Naive thymus-derived CD4-positive, alpha-beta T cell (primary cell): ENCODE results near the gene DCDC2. TPM values are rescaled to one million over a fixed set of nuclear protein-coding genes. Genes with fewer than 3 reads are reported as not detected.
"Not testable (repeated sequence)": the region's sequence is repeated elsewhere in the genome, so short reads cannot be mapped to it uniquely, and the experiment has no call there.

Experiments
- ATAC-seq: fragments of 150-1000 bp; cut with Tn5 transposase; 2 replicates; pipeline ENCODE4 v1.10.0; 2021; ENCODE audit warnings: mild to moderate bottlenecking, moderate library complexity
- CTCF ChIA-PET: fragments of 350-600 bp; sonication (Branson Sonifier 250); formaldehyde crosslinking; loops from one replicate; lab custom pipeline; 2021; ENCODE audit warnings: antibody characterized with exemption; lab: Charles Lee
- POLR2A ChIA-PET: fragments of 350-600 bp; sonication (Branson Sonifier 250); formaldehyde crosslinking; loops from one replicate; lab custom pipeline; 2021; ENCODE audit warnings: antibody characterized with exemption, inconsistent platforms; lab: Charles Lee
- DNase-seq, 9 donors: peaks; one replicate each; pipeline versions ENCODE4 v3.0.0 to v3.0.0-alpha.2; 2020 to 2022; ENCODE audit warnings: mixed read lengths in 1 of 9
- H3K27ac ChIP-seq: one replicate; pipeline ENCODE4 v1.7.0; 2013; ENCODE audit warnings: mild to moderate bottlenecking, low read depth, low read length, moderate library complexity
- H3K27me3 ChIP-seq, 2 donors: one replicate each; pipeline ENCODE4 v1.7.0; 2013; ENCODE audit warnings: low read length in 2 of 2, mild to moderate bottlenecking in 2 of 2, moderate library complexity in 2 of 2; ENCODE audit not compliant: control insufficient read depth in 2 of 2, insufficient read depth in 2 of 2
- H3K36me3 ChIP-seq, 3 experiments: 1 replicate in 2 of 3; 2 replicates in 1 of 3; pipeline ENCODE4 v1.7.0; 2013; ENCODE audit warnings: low read length in 3 of 3, mild to moderate bottlenecking in 3 of 3, moderate library complexity in 1 of 3; ENCODE audit not compliant: insufficient read depth in 3 of 3, control insufficient read depth in 2 of 3
- H3K4me1 ChIP-seq, 2 donors: one replicate each; pipeline ENCODE4 v1.7.0; 2013; ENCODE audit warnings: low read length in 2 of 2, mild to moderate bottlenecking in 2 of 2, moderate library complexity in 1 of 2; ENCODE audit not compliant: control insufficient read depth in 2 of 2, insufficient read depth in 2 of 2
- H3K4me3 ChIP-seq: 2 replicates; pipeline ENCODE4 v1.7.0; 2013; ENCODE audit warnings: mild to moderate bottlenecking, low read length
- H3K9me3 ChIP-seq, 3 experiments: 1 replicate in 2 of 3; 2 replicates in 1 of 3; pipeline ENCODE4 v1.7.0; 2013; ENCODE audit warnings: low read length in 3 of 3; ENCODE audit not compliant: control insufficient read depth in 2 of 3
- H3K27ac Mint-ChIP-seq, 9 donors: one replicate each; pipeline ENCODE4 v1.8.0; 2020 to 2022; ENCODE audit warnings: mixed read lengths in 9 of 9, mild to moderate bottlenecking in 8 of 9, moderate library complexity in 5 of 9, inconsistent platforms in 2 of 9
- H3K27me3 Mint-ChIP-seq, 5 donors: one replicate each; pipeline ENCODE4 v1.8.0; 2021 to 2022; ENCODE audit warnings: mixed read lengths in 5 of 5, mild to moderate bottlenecking in 1 of 5
- H3K36me3 Mint-ChIP-seq, 5 donors: one replicate each; pipeline ENCODE4 v1.8.0; 2020 to 2022; ENCODE audit warnings: mixed read lengths in 5 of 5, mild to moderate bottlenecking in 3 of 5, inconsistent platforms in 1 of 5
- H3K4me1 Mint-ChIP-seq, 7 donors: one replicate each; pipeline ENCODE4 v1.8.0; 2020 to 2022; ENCODE audit warnings: mixed read lengths in 7 of 7, mild to moderate bottlenecking in 3 of 7, inconsistent platforms in 1 of 7
- H3K4me3 Mint-ChIP-seq, 10 donors: one replicate each; pipeline ENCODE4 v1.8.0; 2020 to 2022; ENCODE audit warnings: mild to moderate bottlenecking in 10 of 10, mixed read lengths in 10 of 10, moderate library complexity in 6 of 10, inconsistent platforms in 2 of 10
- H3K9me3 Mint-ChIP-seq, 11 donors: one replicate each; pipeline ENCODE4 v1.8.0; 2020 to 2022; ENCODE audit warnings: mixed read lengths in 11 of 11, mild to moderate bottlenecking in 4 of 11, inconsistent platforms in 1 of 11, moderate library complexity in 1 of 11
- intact Hi-C, 2 donors: fragments of 100-400 bp; cut with micrococcal nuclease; formaldehyde crosslinking; loops; one replicate each; pipeline ENCODE4 v1.15.1; 2023
- polyA plus RNA-seq, 2 donors: library from polyadenylated mRNA; unstranded; fragments of 300-500 nt; fragmentation: Illumina TruSeq; gene quantifications; one replicate each; pipeline ENCODE4 v1.2.3, GENCODE V29; 2021
- total RNA-seq, 6 experiments: library from RNA in 5 of 6; stranded (reverse) in 5 of 6; gene quantifications; 1 replicate in 5 of 6; 2 replicates in 1 of 6; pipeline ENCODE4 v1.2.3 and lab custom pipeline; 2021 to 2026

The DCDC2 gene
- total and polyA plus RNA-seq, 7 experiments from 2014 or later: 0.24 to 0.92 TPM; not detected in 5

GRCh38 chr6:24323632-24324337 lies 34.1 kb downstream of the DCDC2 start:
- Histone ChIP-seq H3K27ac (no peak overlapping the region), H3K36me3 (no peaks in the 10 kb centered on the region), H3K9me3 (no peaks in the 10 kb centered on the region), H3K27me3 (no peaks in the 10 kb centered on the region), H3K4me3 (no peak overlapping the region), H3K4me1 (no peaks in the 10 kb centered on the region)
- no peak for DNase-seq
- Mint-ChIP-seq H3K4me3 (no peak overlapping the region), H3K36me3 (no peaks in the 10 kb centered on the region), H3K4me1 (no peaks in the 10 kb centered on the region), H3K27ac (no peak overlapping the region), H3K27me3 (peaks cover 14 to 46% (median 23%) of the 10 kb centered on the region in 5 donors), H3K9me3 (peaks cover 0 to 3% (median 0%) of the 10 kb centered on the region in 11 donors)
- intact Hi-C loops: no loop called here
- ChIA-PET POLR2A (no interaction called here), CTCF (no interaction called here)
- ATAC-seq: no peak

GRCh38 chr6:24322924-24323323 lies 34.9 kb downstream of the DCDC2 start:
- H3K36me3 Mint-ChIP-seq: no peaks in the 10 kb centered on the region
- peaks cover 14 to 43% (median 23%) of the 10 kb centered on the region in 5 donors for H3K27me3 Mint-ChIP-seq
- intact Hi-C loops: no loop called here
- H3K27ac Mint-ChIP-seq: no peak overlapping the region
- ChIA-PET CTCF (no interaction called here), POLR2A (no interaction called here)
- H3K4me3 Mint-ChIP-seq: no peak overlapping the region
- Histone ChIP-seq H3K27ac (no peak overlapping the region), H3K4me3 (no peak overlapping the region), H3K9me3 (no peaks in the 10 kb centered on the region), H3K4me1 (no peaks in the 10 kb centered on the region), H3K36me3 (no peaks in the 10 kb centered on the region), H3K27me3 (no peaks in the 10 kb centered on the region)
- ATAC-seq: no peak
- peaks cover 0 to 3% (median 0%) of the 10 kb centered on the region in 11 donors for H3K9me3 Mint-ChIP-seq
- DNase-seq: no peak
- H3K4me1 Mint-ChIP-seq: no peaks in the 10 kb centered on the region

- H3K9me3 ChIP-seq, DNase-seq, ATAC-seq, H3K4me3 Mint-ChIP-seq, H3K4me3 ChIP-seq, H3K27me3 ChIP-seq, H3K27ac ChIP-seq, H3K4me1 ChIP-seq, CTCF ChIA-PET, H3K27ac Mint-ChIP-seq, H3K9me3 Mint-ChIP-seq, H3K36me3 ChIP-seq, POLR2A ChIA-PET, H3K4me1 Mint-ChIP-seq, intact Hi-C loops, H3K36me3 Mint-ChIP-seq: not testable (repeated sequence)
- H3K27me3 Mint-ChIP-seq: peaks cover 14 to 43% (median 23%) of the 10 kb centered on the region in 5 donors
Measured at GRCh38 chr6:24322446-24322845, 35.4 kb downstream of the DCDC2 start.

DNA sequence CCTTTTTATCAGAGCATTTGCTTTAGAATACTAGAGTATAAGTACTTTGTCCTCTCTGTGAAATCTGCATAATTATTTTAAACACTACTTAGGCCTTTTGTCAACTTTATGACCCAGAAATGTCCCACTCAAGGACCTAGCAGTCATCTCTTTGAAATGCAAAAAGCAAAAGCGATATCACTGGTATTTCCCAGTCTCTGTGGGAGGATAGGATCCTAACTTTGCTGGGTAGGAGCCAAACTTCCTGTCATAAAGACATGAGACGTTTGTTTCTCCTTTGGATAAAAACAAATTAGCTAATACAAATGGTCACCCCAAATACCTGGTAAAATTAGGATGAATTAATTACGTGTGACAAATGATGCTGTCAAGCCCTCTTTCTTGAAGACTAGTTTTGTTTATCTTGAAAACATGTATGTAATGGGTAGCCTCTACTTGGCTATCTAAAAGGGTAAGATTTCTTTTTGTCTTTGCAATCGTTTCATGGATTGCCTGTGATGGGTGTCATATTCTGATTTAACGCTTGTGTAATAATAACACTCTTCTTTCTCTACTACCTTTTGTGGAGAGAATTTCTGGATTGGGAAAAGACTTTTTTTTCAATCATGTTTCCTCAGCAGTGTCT lies 36.2 kb downstream of the DCDC2 start:
- Mint-ChIP-seq H3K4me1 (no peaks in the 10 kb centered on the region), H3K36me3 (no peaks in the 10 kb centered on the region), H3K27ac (no peak overlapping the region), H3K9me3 (peaks cover 0 to 3% (median 0%) of the 10 kb centered on the region in 11 donors), H3K27me3 (peaks cover 14 to 43% (median 23%) of the 10 kb centered on the region in 5 donors), H3K4me3 (no peak overlapping the region)
- Histone ChIP-seq H3K27ac (no peak overlapping the region), H3K36me3 (no peaks in the 10 kb centered on the region), H3K9me3 (no peaks in the 10 kb centered on the region), H3K27me3 (no peaks in the 10 kb centered on the region), H3K4me3 (no peak overlapping the region), H3K4me1 (no peaks in the 10 kb centered on the region)
- DNase-seq (no peak), ATAC-seq (no peak)
- intact Hi-C loops: no loop called here
- CTCF ChIA-PET: no interaction called here
- POLR2A ChIA-PET: no interaction called here

GRCh38 chr6:24313251-24314141 lies 44.4 kb downstream of the DCDC2 start:
- Mint-ChIP-seq H3K27me3 (peaks cover 7 to 36% (median 20%) of the 10 kb centered on the region in 5 donors), H3K27ac (no peak overlapping the region), H3K4me3 (no peak overlapping the region), H3K36me3 (peaks cover 0 to 6% (median 0%) of the 10 kb centered on the region in 5 donors), H3K4me1 (no peaks in the 10 kb centered on the region), H3K9me3 (peaks cover 4 to 24% (median 8%) of the 10 kb centered on the region in 11 donors)
- H3K4me1 ChIP-seq: no peaks in the 10 kb centered on the region
- no peaks in the 10 kb centered on the region for H3K27me3 ChIP-seq
- ChIA-PET CTCF (no interaction called here), POLR2A (no interaction called here)
- intact Hi-C loops: no loop called here
- H3K36me3 ChIP-seq: no peaks in the 10 kb centered on the region
- H3K27ac ChIP-seq: no peak overlapping the region
- H3K9me3 ChIP-seq: no peaks in the 10 kb centered on the region
- H3K4me3 ChIP-seq: no peak overlapping the region
- ATAC-seq: no peak
- DNase-seq: no peak

- H3K27ac ChIP-seq, intact Hi-C loops, H3K4me1 Mint-ChIP-seq, H3K27me3 ChIP-seq, CTCF ChIA-PET, H3K36me3 ChIP-seq, ATAC-seq, H3K4me3 Mint-ChIP-seq, H3K36me3 Mint-ChIP-seq, H3K4me1 ChIP-seq, DNase-seq, H3K27ac Mint-ChIP-seq, H3K9me3 ChIP-seq, POLR2A ChIA-PET, H3K4me3 ChIP-seq: not testable (repeated sequence)
- peaks cover 4 to 24% (median 8%) of the 10 kb centered on the region in 11 donors for H3K9me3 Mint-ChIP-seq
- peaks cover 8 to 37% (median 27%) of the 10 kb centered on the region in 5 donors for H3K27me3 Mint-ChIP-seq
Measured at GRCh38 chr6:24311775-24312174, 46.1 kb downstream of the DCDC2 start.
